HG03354 (cell line): ENCODE data around the gene RAD23B.
A peak's percentile ranks its signal among the peaks of the same experiment; 100 is the strongest.

ENCODE experiments used
- ATAC-seq: cut with Tn5 transposase; IDR thresholded peaks from one replicate; pipeline ENCODE4 v1.9.1; 2021; ENCODE audit warnings: mild to moderate bottlenecking; ENCODE audit not compliant: unreplicated experiment, poor library complexity, severe bottlenecking

RAD23B gene

GRCh38 chr9:107325842-107326241 lies 42.8 kb downstream of the RAD23B start:
- ATAC-seq, result no peak

DNA sequence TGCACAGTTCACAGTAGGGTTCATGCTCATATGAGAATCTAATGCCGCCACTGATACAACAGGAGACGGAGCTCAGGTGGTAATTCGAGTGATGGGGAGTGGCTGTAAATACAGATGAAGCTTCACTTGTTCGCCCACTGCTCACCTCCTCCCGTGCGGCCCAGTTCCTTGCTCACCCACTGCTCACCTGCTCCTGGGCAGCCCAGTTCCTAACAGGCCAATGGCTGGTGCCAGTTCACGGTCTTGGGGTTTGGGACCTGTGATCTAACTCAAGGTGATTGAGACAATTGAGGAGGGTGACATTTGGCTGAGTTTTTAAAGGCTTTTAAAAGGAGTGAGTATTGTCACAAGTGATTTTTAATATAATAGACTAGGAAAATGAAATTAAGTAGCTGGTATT lies 45.4 kb downstream of the RAD23B start:
- ATAC-seq, result no peak

DNA sequence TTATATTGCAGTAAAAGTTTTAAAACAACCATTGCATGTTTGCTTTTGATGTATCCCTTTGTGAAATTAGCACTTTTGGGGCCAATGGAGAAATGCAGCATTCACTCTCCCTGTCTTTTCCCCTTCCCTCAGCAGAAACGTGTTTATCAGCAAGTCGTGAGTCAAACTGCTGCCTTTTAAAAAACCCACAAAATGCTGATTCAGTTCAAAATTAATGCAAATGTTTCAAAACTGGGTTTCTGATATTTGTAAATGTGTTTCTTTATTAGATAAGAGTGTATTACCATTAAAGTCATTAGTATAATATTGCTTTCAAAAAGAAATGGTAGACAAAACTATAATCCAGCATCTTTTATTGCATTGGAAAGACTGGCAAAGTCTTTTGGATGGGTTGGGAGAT lies 47.3 kb downstream of the RAD23B start:
- ATAC-seq, result no peak

- ATAC-seq, result no peak
Measured at GRCh38 chr9:107332883-107333282, 49.8 kb downstream of the RAD23B start.

- no peak for ATAC-seq
Measured at GRCh38 chr9:107333363-107333762, 50.3 kb downstream of the RAD23B start.

GRCh38 chr9:107334103-107334776 lies 51.2 kb downstream of the RAD23B start:
- no peak for ATAC-seq

DNA sequence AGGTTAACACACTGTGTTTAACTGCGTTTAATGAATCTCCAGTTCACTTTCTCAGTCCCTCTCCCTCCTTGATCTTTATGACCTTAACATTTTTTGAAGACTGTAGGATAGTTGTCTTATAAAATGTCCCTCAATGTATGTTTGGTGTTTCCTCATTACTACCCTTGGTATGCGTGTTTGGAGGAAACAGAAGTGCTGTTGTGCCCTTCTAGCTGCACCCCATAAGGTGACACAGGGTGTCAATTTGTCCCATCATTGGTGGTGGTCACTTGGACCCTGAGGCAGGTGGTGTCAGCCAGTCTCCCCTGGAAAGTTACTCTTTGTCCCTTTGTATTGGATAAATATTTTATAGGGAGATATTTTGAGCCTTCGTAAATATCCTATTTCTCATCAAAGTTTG lies 52.3 kb downstream of the RAD23B start:
- no peak for ATAC-seq

DNA sequence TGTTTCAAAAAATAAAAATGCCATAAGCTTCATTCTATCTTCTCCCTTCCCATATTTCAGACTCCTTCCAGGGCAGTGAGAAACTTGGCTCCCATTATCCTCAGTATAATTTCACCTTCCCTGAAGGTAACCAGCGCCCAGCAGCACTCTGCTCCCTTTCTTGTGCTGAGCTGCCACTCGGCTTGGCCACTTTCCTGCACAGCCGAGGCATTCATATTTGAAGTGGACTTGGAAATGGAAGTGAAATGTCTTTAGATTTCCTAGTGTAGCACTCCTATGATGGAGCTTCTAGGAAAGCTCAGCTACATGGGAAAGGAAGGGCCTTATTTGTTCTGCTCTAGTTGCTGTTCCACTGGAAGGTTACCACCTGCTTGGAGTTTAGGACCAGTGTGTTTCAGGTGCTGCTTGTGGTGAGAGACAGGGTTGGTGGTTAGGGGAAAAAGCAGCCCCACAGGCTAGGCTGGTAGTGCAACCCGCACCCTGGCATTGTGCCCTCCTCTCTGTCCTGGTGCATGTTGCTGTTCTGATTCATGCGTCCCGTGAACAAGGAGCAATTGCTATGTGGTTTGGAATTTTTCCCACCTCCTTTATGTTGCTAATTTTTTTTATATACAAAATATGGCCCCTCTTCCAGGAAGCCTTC lies 53.8 kb downstream of the RAD23B start:
- no peak for ATAC-seq

DNA sequence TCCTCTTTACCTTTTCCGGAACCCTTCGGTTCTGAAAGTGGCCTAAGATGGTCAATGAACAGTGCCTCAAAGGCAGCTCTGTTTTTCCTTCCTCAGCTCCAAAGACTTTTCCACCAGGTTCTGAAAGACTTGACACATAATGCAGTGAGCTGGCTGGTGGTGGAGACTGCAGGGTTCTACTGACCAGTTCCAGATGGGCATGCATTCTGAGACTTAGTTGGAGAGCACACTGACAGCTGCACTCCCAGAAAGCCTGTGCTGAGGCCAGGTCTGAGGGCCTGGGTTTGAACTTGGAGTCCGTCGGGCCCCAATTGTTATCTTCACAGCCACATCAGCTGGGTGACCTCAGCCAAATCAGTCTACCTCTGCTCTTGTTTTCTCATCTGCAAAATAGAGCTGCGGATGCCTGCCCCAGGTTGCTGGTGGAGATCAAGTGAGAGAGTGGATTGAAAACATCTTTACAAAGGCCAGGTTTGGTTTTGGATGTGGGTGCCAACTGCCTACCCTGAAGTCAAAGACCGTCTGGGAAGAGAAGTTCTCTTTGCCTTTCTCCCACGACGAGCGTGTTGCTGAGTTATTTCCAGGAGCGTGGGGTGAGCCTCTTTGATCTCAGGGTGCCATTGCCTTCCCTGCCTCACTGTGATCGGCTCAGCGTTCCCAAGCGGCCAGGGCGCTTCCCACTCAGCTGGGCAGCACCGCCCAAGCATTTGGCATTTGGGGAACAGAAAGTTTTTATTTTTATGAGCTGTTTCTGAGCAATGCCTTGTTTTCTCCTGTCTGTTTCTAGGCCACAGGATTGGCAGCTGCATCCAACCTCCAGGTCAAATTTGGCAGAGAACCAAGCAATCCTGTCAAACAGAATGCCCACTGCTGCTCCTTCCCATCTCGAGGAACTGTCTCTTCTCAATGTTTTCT lies 54.9 kb downstream of the RAD23B start:
- ATAC-seq, result no peak

- no peak for ATAC-seq
Measured at GRCh38 chr9:107338911-107339659, 56.0 kb downstream of the RAD23B start.

GRCh38 chr9:107340920-107341632 lies 58.0 kb downstream of the RAD23B start:
- peak; percentile 78 for ATAC-seq

DNA sequence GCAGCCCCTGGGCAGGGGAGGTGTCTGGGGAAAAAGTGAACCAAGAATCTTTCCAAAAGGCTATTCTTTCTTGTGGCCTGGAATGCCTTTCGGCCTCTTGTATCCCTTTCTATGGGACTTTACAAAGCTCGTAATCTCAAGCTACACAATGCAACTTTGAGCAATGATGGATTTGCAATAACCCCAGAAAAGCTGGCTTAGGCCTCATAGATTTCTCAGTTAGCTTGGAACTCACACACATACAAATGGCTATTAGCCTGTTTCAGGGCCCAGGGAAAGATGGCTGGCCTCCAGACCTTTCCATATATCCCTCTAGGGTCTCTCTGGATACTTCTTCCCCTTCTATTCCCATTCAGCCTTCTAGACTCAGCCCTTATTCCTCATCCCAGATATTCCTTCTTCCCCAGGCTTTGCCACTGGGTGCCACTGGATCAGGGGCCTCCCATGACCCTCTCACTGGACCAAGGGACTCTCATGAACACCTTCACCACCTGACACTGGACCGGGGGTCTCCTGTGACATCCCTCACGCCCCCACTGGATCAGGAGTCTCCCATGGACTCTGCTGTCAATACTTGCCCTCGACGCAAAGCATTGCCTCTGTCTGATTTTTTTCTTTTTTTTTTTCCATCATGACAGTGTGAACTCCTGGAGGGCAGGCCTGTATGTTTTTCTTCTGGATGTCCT lies 59.5 kb downstream of the RAD23B start:
- ATAC-seq, result no peak

GRCh38 chr9:107345327-107345726 lies 62.2 kb downstream of the RAD23B start:
- ATAC-seq, result no peak

DNA sequence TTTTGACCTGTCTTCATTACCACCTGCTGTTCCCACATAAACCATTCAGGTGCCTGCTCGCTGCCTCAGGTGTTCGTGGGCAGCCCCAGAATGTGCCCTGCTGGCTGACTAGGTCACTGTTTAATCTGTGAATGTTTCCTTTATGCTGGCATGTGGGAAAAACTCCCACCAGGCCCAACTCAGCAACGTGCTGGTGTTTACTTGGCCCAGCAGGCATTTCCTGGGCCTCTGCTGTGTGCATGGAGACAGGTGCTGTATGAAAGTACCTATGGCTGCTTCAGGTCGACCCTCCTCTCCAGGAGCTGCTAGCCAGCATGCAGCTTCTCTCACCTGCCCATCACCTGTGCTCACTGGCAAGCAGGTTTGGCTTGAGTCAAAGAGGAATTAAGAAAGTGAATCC lies 65.8 kb downstream of the RAD23B start:
- no peak for ATAC-seq

- ATAC-seq, result no peak
Measured at GRCh38 chr9:107350443-107350842, 67.4 kb downstream of the RAD23B start.

DNA sequence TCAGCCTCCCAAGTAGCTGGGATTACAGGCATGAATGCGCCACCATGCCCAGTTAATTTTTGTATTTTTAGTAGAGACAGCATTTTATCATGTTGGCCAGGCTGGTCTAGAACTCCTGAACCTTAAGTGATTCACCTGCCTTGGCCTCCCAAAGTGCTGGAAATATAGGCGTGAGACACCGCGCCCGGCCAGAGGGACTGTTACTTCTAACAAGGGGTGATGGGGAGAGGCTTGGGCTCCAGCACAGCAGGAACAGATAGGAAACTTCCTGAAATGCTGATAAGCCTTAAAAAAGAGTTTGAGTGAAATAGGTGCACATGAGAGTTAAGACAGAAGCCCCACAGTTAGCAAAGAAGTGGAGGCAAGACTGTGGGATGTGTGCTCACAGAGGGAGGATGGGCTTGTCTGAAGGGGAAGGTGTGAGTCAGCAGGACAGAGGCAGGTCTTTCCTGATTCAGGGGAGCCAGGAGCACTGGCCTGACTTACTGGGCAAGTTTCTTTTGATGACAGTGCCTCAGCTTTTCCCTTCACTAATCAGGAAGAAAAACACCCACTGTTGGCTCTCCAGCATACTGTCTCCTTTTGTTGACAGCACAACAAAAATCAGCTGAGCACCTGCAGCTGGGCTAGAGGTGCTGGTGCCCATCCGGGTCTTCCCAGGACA lies 68.4 kb downstream of the RAD23B start:
- no peak for ATAC-seq

GRCh38 chr9:107355394-107355793 lies 72.3 kb downstream of the RAD23B start:
- no peak for ATAC-seq

- ATAC-seq, result no peak
Measured at GRCh38 chr9:107358986-107359385, 75.9 kb downstream of the RAD23B start.
